GM19193 (cell line): ENCODE measurements around the gene PPFIA4.

Source experiments
- POLR2A ChIP-seq: IDR thresholded peaks from 4 replicates; pipeline ENCODE4 v1.6.1; 2011; ENCODE audit not compliant: insufficient read depth, insufficient read length; ENCODE audit errors: extremely low read depth

Gene PPFIA4

DNA sequence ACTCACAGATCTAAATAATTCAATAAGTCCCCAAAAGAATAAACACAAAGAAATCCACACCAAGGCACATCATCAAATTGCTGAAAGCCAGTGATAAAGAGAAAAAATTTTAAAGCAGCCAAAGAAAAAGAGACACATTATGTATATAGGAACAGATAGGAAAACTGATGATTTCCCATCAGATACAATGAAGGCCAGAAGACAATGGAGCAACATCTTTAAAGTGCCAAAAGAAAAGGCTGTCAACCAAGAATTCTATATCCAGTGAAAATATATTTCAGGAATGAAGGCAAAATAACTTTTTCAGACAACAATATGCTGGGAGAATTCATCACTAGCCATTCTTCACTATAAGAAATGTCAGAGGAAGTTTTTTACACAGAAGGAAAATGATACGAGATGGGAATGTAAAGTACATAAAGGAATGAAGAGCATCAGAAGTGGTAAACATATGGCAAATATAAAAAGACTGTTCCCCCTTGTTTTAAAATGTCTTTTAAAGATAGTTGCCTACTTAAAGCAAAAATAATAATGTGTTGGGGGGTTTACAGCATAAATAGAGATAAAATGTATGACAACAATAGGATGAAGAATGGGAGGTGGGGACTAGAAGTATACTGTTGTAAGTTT lies 68.9 kb downstream of the PPFIA4 start:
- no peak for TF ChIP-seq POLR2A

DNA sequence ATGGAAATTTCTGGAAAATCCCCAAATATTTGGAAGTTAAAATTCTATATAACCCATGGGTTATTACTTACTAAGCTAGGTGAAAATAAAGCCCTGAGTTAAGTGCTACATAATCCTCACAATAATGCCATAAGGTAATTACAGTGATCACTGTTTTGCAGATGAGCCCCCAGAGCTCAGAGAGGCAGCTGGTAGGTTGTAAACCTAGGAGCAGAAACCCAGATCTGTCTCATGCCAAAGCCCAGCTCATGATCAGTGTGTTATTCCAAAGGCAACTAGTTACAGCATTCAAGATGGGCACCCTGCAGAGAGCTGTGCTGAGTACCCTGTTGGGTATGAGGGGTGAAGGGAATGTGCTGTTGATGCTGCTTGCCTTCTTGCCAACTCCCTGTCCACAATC lies 70.3 kb downstream of the PPFIA4 start:
- no peak for TF ChIP-seq POLR2A

GRCh38 chr1:203097001-203097400 lies 70.7 kb downstream of the PPFIA4 start:
- TF ChIP-seq POLR2A: no peak

DNA sequence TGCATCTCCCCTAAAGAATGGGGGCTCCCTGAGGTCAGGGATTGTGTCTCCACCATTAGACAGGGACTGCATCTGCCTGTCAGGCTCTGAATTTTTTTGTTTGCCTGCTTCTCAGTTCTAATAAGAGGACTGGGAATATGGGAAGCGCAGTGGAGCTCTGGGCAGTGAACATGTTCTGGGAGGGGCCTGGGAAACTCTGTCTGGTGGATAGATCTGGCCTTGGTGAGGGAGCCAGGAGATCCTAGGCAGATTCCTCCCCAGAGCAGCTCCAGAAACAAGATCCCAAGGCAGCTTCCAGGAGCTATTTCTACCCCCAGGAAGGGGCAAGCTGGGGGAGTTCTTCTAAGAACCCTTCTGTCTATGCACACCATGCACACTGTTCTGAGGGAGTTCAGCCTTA lies 72.2 kb downstream of the PPFIA4 start:
- no peak for TF ChIP-seq POLR2A

DNA sequence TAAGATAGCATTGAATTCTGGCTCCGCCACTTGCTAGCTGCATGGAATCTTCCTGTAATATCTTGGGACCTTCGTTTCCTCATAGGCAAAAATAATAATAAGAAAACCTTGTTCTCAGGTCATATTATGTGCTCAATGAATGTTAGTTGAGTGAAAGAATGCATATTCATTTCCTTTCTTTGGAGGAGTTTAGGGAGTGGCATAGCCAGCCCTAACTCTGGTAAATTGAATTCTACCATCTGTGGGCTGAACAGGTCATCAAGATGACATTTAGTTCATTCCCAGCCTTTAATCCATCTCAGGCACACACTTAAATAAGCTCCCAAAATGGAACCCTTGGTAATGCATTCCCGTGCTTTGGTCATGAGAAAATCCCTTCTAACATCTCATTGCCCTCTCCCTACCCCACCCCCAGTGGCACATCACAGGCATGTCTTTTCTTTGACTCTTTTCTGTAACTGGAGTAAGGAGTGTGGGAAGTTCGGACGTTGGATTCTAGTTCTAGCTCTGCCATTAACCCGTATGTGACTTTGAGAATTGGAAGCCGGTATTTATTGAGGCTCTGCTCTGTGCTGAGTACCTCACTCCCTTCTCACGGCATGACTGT lies 72.7 kb downstream of the PPFIA4 start:
- TF ChIP-seq POLR2A: no peak

DNA sequence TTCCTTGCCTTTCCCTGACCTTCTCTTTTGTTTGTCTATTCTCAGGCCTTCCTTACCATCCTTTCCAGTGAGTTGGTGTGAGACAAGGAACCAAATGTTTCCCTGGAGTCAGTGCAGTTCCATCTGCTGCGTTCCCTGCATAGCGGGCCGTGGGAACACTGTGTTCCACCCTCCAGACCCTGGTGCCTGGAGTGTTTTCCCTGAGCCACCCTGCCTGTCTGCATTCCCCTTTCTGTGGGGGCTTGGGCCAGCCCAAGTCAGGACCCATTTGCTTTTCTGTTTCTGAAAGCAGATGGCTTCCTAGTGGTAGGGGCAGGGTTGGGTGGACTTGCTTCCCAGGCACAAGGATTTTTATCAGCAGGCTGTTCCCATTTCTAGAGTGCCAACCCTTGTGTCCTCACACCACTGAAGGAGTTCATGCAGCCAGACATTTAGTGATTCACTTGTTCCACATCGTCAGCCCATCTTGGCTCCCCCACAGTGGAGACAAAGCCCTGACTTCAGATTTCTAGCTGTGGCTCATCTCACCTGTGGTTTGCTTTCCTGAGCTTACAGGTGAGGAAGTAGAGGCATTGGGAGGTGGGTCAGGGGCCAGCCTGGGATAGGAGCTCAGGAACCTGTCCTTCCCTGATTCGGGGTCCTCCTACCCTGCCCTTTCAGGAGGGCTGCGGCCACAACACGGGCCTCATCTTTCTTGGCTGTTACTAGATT lies 73.7 kb downstream of the PPFIA4 start:
- TF ChIP-seq POLR2A: no peak

DNA sequence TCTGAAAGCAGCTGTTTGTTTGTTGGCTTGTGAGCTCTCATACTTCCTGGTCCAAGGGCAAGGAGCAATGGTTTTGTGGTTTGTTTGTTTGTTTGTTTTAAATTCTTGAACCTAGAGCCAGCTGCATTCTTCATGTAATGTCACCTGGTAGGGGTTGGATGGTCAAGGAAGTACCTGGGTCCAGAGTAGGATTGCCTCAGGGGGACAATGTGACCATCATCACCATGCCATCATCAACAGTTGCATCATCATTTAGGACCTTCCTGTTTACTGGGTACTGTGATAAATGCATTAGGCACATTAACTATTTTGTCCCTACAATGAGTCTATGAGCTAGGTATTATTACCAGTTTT lies 74.2 kb downstream of the PPFIA4 start:
- no peak for TF ChIP-seq POLR2A

DNA sequence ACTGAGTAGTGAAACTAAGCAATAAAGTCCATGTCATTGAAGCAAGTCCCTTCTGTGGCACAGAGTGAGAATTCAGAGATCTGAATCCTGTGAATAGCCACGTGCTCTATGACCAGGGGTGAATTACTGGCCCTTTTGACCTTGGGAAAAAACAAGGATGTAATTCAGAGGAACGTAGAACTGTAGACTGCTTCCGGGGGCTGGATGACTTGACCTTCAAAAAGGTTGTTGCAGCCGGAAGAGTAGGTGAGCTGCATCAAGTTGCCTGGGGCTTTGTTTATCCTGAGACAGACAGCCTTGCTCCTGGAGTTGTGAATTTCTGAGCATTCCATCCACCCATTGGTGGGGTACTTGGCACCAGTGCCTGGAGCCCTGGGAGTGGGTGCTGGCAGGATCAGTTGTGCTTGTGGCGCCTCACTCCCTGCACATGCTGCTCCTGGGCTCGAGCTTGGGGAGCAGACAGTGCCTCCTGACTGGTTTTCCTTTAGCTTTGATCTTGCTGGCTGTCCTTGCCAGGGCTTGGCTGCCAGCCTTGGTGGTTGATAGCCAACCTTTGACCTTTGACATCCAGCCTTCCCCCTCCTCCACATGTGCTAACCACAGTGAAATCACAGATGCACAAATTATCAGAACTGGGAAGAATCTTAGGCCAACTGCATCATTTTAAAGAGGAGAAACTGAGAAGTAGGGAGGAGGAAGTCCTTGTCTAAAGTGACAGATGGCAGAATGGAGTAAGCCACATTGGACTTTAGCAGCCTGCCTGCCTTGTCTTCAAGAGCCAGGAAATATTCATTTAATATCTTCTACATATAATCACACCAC lies 75.7 kb downstream of the PPFIA4 start:
- TF ChIP-seq POLR2A: no peak

DNA sequence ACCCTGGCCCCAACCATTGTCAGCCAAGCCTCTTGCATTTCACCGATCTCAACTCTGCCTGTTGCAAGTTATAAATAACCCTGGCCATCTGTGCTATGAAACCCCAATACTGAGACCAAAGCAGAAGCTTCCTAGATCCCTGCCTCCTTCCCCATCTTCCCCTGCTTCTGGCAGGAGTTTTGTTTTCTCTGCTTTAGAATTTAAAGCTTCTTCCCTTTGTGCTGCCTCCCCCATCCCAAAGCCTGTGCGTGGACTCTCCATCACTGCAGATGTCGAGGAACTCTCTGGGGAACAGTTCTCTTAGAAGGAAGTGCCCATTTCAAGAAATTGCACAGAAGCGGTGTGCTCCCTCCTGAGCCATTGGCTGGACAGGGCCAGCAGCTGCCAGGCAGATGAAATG lies 76.9 kb downstream of the PPFIA4 start:
- TF ChIP-seq POLR2A: no peak

GRCh38 chr1:203103829-203104495 lies 77.7 kb downstream of the PPFIA4 start:
- no peak for TF ChIP-seq POLR2A

- TF ChIP-seq POLR2A: no peak
Observed at GRCh38 chr1:203104789-203105390, 78.6 kb downstream of the PPFIA4 start.

- TF ChIP-seq POLR2A: no peak
Observed at GRCh38 chr1:203112475-203112874, 86.2 kb downstream of the PPFIA4 start.

DNA sequence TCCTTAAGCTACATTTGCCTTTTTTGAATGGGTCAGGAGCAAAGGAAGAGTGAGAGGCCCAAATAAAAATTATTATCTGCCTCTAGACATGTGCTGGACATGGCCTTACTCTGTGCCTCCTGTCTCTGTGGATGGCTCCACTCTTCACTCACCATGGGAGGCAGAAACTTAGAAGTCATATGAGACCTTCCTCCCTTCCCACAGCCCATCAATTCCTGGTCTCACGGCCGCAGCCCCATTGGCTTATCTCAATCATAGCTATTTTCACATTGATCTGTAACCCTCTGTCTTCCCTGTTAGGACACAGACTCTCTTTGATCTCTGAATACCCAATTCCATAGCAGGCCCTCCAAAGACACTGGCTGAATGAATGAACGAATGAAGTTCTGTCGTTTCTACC lies 87.0 kb downstream of the PPFIA4 start:
- TF ChIP-seq POLR2A: no peak

DNA sequence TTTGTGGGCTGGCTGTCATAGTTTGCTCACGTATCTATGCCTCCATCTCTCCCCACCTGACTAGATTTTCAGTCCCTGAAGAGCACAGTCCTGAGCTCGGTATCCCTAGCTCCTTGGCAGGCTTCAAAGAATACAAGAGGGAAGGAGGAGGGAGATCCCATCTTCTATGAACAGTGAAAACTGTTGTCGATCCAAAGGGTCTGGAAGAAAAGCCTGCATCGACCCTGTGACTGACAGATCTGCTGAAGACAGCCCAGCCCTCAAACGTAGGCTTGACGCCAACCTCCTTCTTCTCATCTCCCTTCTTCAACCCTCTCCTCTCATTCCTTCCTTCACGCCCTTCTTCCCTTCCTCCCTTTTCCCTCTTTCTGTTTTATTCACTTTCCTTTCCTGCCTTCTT lies 87.9 kb downstream of the PPFIA4 start:
- TF ChIP-seq POLR2A: no peak
